GM18520 (cell line): ENCODE measurements around the gene ACTN4.

ENCODE experiments used
- ATAC-seq: cut with Tn5 transposase; IDR thresholded peaks from one replicate; pipeline ENCODE4 v1.9.1; 2021; ENCODE audit not compliant: unreplicated experiment

Gene ACTN4

GRCh38 chr19:38676878-38677646, 29.6 kb downstream of the ACTN4 start:
- no peak for ATAC-seq

DNA sequence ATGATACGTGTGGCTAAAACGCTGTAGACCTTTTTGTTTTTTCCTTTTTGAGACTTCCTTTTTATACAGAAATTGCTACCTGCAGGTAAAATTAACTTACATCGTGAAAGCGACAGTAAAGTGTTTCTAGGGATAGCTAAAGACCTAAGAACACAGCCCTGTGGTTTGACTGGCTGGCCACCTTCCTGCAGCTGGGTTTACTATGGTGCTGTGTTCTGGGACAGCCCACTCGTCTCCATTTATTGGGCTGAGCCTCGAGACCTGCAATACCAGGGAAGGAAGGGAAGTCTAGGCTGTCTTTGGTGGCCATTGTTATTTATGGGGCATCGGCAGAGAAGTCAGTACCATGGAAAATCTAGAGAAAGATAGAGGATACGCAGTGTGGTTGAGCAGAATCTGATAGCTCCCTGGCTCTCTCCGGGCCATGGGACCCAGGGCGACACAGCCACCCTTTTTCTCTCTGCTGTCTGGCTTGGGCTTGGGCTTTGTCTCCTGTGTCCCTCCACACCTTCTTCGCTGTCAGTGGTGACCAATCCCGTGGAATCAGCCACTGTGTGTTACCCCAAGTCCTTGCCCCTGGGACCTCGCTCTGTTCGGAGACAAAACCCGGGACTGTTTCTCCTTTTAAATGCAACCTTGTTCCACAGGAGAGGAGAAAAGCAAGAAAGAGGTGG, 30.9 kb downstream of the ACTN4 start:
- ATAC-seq: no peak

DNA sequence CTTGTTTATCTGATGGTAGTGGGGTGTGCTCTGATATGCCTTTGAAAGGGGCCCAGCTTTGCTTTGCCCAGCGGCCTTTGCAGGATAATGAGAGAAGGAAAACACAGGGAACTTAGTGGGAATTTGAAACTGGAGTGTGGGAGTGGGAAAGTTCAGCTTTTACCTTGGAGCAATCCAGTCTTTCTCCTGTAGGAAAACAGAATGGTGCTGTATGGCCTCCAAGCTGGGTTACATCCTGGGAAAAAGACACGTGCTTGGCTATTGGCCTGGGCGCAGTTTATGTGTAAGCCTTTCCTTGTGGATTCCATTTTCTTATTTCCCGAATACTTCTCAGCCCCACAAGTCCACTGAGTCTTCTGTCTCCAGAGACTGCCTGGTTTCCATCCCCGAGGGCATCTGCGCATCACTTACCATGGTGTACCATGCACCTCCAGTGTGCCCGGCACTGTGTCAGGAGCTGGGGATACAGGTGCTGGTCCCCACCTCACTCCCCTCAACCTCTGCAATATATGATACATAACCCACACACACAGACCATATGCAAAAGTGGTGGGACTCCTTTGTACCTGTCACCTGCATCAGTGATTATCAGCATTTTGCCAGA, 31.5 kb downstream of the ACTN4 start:
- ATAC-seq: no peak

DNA sequence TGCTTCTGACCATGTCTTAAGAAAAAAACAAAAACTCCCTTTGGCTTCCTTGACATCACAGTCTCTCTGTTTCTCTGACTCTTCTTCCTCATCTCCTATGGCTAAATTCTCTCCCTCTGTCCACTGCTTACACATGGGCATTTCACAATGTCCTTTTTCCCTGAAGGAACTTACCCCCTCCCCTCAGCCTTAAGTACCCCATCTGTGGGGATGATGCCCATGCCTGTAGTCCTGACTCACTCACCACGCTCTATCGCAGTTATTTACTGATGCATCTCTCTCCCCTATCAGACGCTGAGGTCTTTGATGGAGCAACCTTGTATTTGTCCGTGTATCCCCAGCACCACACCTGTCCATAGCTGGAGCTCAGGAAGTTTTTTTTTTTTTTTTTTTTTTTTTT, 32.4 kb downstream of the ACTN4 start:
- no peak for ATAC-seq

GRCh38 chr19:38682195-38682867, 34.9 kb downstream of the ACTN4 start:
- no peak for ATAC-seq

- no peak for ATAC-seq
Measured at GRCh38 chr19:38682872-38683392, 35.5 kb downstream of the ACTN4 start.

DNA sequence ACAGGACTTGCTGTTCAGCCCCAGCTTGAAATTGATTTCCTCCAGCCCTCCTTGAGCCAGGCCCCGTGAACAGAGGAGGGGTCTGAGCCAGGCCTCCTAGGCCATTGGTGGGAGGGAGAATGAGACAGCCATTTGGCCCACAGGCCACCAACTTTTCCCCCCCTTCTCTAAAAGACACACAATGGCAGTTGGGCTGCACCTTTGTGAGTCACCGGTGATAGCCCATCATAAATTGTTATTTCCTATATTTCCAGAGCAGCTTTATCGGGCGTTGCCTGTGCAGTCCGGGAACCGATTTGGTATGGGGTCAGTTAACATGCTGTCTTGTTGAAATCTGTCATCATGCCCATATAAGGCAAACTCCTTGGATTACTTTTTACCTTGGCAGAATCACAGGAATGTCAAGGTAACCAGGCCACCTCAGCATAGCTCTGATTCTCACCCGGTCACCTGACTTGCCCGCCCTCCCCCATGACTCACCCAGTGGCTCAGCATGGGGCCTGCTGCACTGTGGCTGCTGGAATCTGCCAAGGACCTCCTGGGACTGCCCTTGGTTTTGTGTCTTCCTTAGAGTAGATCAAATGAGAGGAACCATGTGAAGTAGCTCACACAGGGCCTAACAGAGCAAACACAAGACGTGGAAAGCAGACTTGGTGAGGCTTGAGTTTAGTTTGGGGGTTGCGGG, 36.1 kb downstream of the ACTN4 start:
- ATAC-seq: no peak

- ATAC-seq: no peak
Measured at GRCh38 chr19:38684078-38684861, 36.8 kb downstream of the ACTN4 start.

DNA sequence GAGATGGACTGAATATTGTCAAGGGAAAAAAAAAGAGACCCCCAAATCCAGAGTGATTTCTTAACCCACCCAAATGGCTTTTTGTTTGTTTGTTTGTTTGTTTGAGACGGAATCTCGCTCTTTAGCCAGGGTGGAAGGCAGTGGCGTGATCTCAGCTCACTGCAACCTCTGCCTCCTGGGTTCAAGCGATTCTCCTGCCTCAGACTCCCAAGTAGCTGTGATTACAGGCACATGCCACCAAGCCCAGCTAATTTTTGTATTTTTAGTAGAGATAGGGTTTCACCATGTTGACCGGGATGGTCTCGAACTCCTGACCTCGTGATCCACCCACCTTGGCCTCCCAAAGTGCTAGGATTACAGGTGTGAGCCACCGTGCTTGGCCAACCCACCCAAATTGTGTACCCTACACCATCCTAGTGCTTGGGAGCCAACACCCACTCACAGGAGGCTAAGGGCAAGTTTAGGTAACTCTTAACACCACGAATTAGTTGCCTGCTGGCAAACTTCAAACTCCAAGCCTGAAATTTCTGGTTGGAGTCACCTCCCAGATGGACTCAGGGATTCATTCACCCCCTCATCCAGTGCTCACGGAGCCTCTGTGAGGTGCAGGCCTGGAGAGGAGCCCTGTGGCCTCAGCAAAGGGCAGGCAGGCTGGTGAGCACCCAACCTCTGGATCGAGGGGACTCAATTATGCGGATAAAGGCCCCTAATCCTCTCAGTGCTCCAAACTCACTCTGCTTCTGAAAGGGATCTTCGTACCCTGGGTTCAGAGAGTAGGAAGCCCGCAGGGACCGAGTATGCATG, 37.6 kb downstream of the ACTN4 start:
- ATAC-seq: no peak

GRCh38 chr19:38685666-38686529, 38.4 kb downstream of the ACTN4 start:
- no peak for ATAC-seq

DNA sequence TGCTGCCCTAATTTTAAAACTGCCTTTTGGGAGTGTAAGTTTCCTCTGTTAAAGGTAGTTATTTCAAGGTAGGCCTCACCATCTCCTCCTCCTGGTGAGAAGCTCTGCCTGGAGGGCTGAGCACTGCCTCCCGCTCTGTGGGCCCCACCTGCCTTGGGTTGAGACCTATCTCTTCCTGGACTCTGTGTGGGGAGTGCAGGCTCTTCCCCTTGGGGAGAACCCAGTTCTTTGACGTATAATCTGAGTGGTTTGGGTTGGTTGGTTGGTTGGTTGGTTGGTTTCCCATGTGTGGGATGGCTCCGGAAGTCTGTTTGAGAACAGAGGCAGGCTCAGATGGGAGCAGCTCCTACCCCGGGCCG, 39.1 kb downstream of the ACTN4 start:
- ATAC-seq: no peak

GRCh38 chr19:38687837-38688378, 40.5 kb downstream of the ACTN4 start:
- ATAC-seq: no peak

DNA sequence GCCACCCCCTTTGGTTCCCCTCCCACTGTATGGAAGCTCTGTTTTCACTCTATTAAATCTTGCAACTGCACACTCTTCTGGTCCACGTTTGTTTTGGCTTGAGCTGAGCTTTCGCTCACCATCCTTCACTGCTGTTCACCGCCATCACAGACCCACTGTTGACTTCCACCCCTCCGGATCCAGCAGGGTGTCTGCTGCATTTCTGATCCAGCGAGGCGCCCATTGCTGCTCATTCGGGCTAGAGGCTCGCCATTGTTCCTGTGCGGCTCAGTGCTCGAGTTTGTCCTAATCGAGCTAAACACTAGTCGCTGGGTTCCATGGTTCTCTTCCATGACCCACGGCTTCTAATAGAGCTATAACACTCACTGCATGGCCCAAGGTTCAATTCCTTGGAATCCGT, 42.7 kb downstream of the ACTN4 start:
- ATAC-seq: no peak

DNA sequence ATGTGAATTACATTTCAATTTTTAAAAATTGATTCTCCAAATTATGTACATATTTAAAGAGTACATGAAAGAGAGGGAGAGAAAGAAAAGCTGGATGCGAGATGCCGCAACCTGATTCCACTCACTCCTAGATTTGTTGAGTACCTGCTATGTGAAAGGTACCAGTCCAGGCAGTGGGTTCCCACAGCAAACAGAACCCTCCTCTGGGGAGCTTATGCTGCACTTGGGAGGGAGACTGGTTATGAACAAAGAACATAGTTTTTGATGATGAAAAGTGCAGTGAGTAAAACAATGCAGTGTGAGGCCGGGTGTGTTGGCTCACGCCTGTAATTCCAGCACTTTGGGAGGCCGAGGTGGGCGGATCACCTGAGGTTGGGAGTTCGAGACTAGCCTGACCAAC, 43.4 kb downstream of the ACTN4 start:
- ATAC-seq: no peak

DNA sequence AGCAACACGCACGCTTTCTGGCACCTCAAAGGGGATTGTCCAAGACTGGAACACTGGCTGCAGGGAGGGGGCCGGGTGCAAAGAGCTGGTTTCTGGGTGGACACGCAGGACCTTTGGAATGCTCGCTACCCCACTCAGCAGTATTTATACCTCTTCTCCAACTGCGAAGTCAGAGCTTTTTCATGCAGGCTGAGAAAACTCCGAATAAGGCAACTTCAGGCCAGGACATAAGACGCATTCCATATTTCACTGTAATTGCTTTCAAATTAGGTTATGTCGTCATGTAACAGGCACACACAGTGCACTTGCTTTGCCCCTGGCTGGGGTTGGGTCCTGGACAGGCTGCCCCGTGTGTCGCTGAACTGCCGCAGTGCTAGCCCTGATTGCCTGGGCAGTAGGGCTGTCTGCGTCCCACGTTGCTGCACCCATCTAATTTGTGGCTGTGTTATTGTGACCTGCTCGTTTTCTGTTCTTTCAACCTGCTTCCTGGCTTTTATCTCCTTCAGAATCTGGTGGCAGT, 44.5 kb downstream of the ACTN4 start:
- no peak for ATAC-seq

GRCh38 chr19:38692458-38693379, 45.3 kb downstream of the ACTN4 start:
- no peak for ATAC-seq
